HL-60 (cell line): ENCODE measurements around the gene OR52K1.

Experiments
- CTCF ChIP-seq: IDR thresholded peaks from one replicate; pipeline ENCODE4 v1.5.1; 2011; ENCODE audit warnings: low read length, control low read depth, inconsistent platforms; ENCODE audit not compliant: insufficient read depth
- GABPA ChIP-seq: IDR thresholded peaks from 2 replicates; pipeline ENCODE4 v1.6.1; 2012; ENCODE audit warnings: low read depth
- POLR2AphosphoS5 ChIP-seq: IDR thresholded peaks from 2 replicates; pipeline ENCODE4 v1.6.1; 2012; ENCODE audit warnings: low read depth
- REST ChIP-seq: IDR thresholded peaks from 2 replicates; pipeline ENCODE4 v1.6.1; 2012; ENCODE audit warnings: low read depth; ENCODE audit not compliant: insufficient replicate concordance
- SPI1 ChIP-seq: IDR thresholded peaks from 2 replicates; pipeline ENCODE4 v1.6.1; 2012; ENCODE audit warnings: low read depth, mild to moderate bottlenecking, borderline replicate concordance

- TF ChIP-seq CTCF (no peak), REST (no peak), POLR2AphosphoS5 (no peak), SPI1 (no peak), GABPA (no peak)
Observed at GRCh38 chr11:4481240-4481582, 1.2 kb upstream of the OR52K1 start.
